GM12865 (cell line): ENCODE data around the gene TAS2R19.

Experiments
- DNase-seq: peaks from one replicate; pipeline ENCODE4 v3.0.0; 2010; ENCODE audit warnings: low read depth
- H3K4me3 ChIP-seq: 2 replicates; pipeline ENCODE4 v1.5.1; 2011; ENCODE audit warnings: mild to moderate bottlenecking, low read depth, low read length, control low read depth
- CTCF ChIP-seq: IDR thresholded peaks from 2 replicates; pipeline ENCODE4 v1.5.1; 2011; ENCODE audit warnings: low read length, control low read depth, low read depth, inconsistent platforms; ENCODE audit not compliant: insufficient read depth; ENCODE audit errors: missing control alignments

The TAS2R19 gene

GRCh38 chr12:10989107-10989506, 33.3 kb downstream of the TAS2R19 start:
- no peak for DNase-seq
- TF ChIP-seq CTCF = no peak
- H3K4me3 ChIP-seq = no peak overlapping the region

- no peak for TF ChIP-seq CTCF
- no peak for DNase-seq
- no peak within 1 kb of the TSS for H3K4me3 ChIP-seq
These were observed 35.6 kb downstream of the TAS2R19 start, which contains the start of gene TAS2R50 for GRCh38 chr12:10986812-10987211. Gene TAS2R50 (minus strand): TSS chr12:10986912. CDS start chr12:10986860, 52 bp downstream.

DNA sequence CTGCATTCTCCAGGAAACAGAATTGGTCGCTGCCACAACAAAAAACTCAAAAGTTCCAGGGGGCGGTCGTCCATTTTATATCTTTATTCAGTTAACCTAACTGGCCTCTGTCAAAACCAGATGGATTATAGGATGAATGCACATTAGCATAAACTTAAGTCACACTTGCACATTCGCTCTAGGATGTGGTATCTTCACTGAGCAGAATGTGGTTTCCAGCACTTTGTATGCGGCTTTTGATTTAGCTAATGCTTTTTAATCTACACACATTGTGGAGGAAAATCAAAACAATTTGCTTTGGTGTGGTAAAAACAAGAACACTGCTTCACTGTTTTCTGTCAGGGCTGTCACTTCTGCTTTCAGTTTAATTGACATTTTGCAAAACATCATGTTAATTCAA, 40.2 kb downstream of the TAS2R19 start:
- no peak for DNase-seq
- TF ChIP-seq CTCF = no peak
- no peak overlapping the region for H3K4me3 ChIP-seq

GRCh38 chr12:10974965-10975364, 47.5 kb downstream of the TAS2R19 start:
- no peak for DNase-seq
- no peak for TF ChIP-seq CTCF

More at GRCh38 chr12:10974965-10975364, 47.5 kb downstream of the TAS2R19 start:
- H3K4me3 ChIP-seq = no peak overlapping the region
